Endothelial cell of umbilical vein (primary cell): ENCODE data around the gene MYBPC1. TPM values are rescaled to one million over a fixed set of nuclear protein-coding genes. Genes with fewer than 3 reads are reported as not detected.

Source experiments
- BruUV-seq: library from RNA; stranded (reverse); fragments of 400-500 nt; replicated peaks from 2 replicates; lab custom pipeline; 2021; lab: Mats Ljungman, UMichigan
- CTCF ChIA-PET: fragments of 300-600, 350-600 bp; sonication (Branson Sonifier 250); formaldehyde crosslinking; loops from one replicate; lab custom pipeline; 2021; ENCODE audit warnings: antibody characterized with exemption, inconsistent platforms; lab: Charles Lee
- POLR2A ChIA-PET: fragments of 300-600, 350-600 bp; sonication (Branson Sonifier 250); formaldehyde crosslinking; loops from one replicate; lab custom pipeline; 2021; ENCODE audit warnings: antibody characterized with exemption, inconsistent platforms; lab: Charles Lee
- DNase-seq: peaks from one replicate; pipeline ENCODE4 v3.0.0-alpha.2; 2011; ENCODE audit warnings: low read depth, low spot score
- FAIRE-seq: peaks from 2 replicates; lab custom pipeline; 2011; peaks lifted over from hg19 to GRCh38; lab: Jason Lieb, UNC
- H2AFZ ChIP-seq: 2 replicates; pipeline ENCODE4 v1.6.0; 2012; ENCODE audit warnings: low read depth, low read length, control low read depth, inconsistent platforms
- H3K27ac ChIP-seq: 2 replicates; pipeline ENCODE4 v1.5.1; 2011; ENCODE audit warnings: low read depth, mild to moderate bottlenecking, control low read depth, low read length, moderate library complexity; ENCODE audit not compliant: insufficient read depth
- H3K27me3 ChIP-seq, 2 experiments: 2 replicates each; pipeline versions ENCODE4 v1.6.0 to v1.6.1; 2011; ENCODE audit warnings: low read length in 2 of 2, mixed read lengths in 1 of 2; ENCODE audit not compliant: control insufficient read depth in 2 of 2, insufficient read depth in 2 of 2
- H3K36me3 ChIP-seq, 2 experiments: 2 replicates in 1 of 2; 3 replicates in 1 of 2; pipeline ENCODE4 v1.5.1; 2011; ENCODE audit warnings: low read length in 2 of 2, mild to moderate bottlenecking in 1 of 2, moderate library complexity in 1 of 2; ENCODE audit not compliant: control insufficient read depth in 2 of 2, insufficient read depth in 2 of 2; ENCODE audit errors: extremely low read depth in 1 of 2
- H3K4me1 ChIP-seq: 3 replicates; pipeline ENCODE4 v1.5.1; 2011; ENCODE audit warnings: mild to moderate bottlenecking, low read length; ENCODE audit not compliant: control insufficient read depth, insufficient read depth; ENCODE audit errors: extremely low read depth
- H3K4me2 ChIP-seq: 2 replicates; pipeline ENCODE4 v1.6.1; 2011; ENCODE audit warnings: low read length, control low read depth, mixed read lengths; ENCODE audit not compliant: insufficient read depth
- H3K4me3 ChIP-seq, 3 experiments: fragments of 200-600 bp in 1 of 3; sonication (generic), shearing (Covaris generic) in 1 of 3; replicated peaks in 1 of 3; 2 replicates each; pipeline ENCODE4 v1.5.1; 2011 to 2016; ENCODE audit warnings: control low read depth in 3 of 3, low read length in 3 of 3, mild to moderate bottlenecking in 2 of 3, inconsistent platforms in 1 of 3, low read depth in 1 of 3, moderate library complexity in 1 of 3; ENCODE audit not compliant: insufficient read depth in 1 of 3
- H3K79me2 ChIP-seq: 2 replicates; pipeline ENCODE4 v1.6.0; 2012; ENCODE audit warnings: low read length, inconsistent platforms; ENCODE audit not compliant: control insufficient read depth, insufficient read depth
- H3K9ac ChIP-seq: replicated peaks from 2 replicates; pipeline ENCODE3; 2011; ENCODE audit warnings: low read length, control low read depth; ENCODE audit not compliant: insufficient read depth; ENCODE audit errors: extremely low read depth
- H3K9me1 ChIP-seq: replicated peaks from 3 replicates; pipeline ENCODE4 v1.6.0; 2011; ENCODE audit warnings: mild to moderate bottlenecking, low read length; ENCODE audit not compliant: control insufficient read depth, insufficient read depth; ENCODE audit errors: extremely low read depth
- H3K9me3 ChIP-seq: replicated peaks from 2 replicates; pipeline ENCODE4 v1.5.1; 2012; ENCODE audit warnings: low read length, inconsistent platforms; ENCODE audit not compliant: control insufficient read depth, insufficient read depth
- H4K20me1 ChIP-seq: replicated peaks from 2 replicates; pipeline ENCODE3; 2011; ENCODE audit warnings: mild to moderate bottlenecking, low read length; ENCODE audit not compliant: control insufficient read depth, insufficient read depth; ENCODE audit errors: extremely low read depth
- CTCF ChIP-seq, 2 donors: IDR thresholded peaks; 1 replicate in 1 of 2; 2 replicates in 1 of 2; pipeline ENCODE4 v1.5.1; 2011; ENCODE audit warnings: low read length in 2 of 2, mild to moderate bottlenecking in 2 of 2, moderate library complexity in 2 of 2, control low read depth in 1 of 2, inconsistent platforms in 1 of 2, low read depth in 1 of 2; ENCODE audit not compliant: insufficient read depth in 1 of 2; ENCODE audit errors: extremely low read depth in 1 of 2
- EZH2 ChIP-seq: IDR thresholded peaks from 2 replicates; pipeline ENCODE4 v1.6.1; 2012; ENCODE audit warnings: borderline replicate concordance, low read depth, mild to moderate bottlenecking, moderate library complexity, low read length, inconsistent platforms; ENCODE audit not compliant: severe bottlenecking
- FOS ChIP-seq: IDR thresholded peaks from 2 replicates; pipeline ENCODE4 v1.6.1; 2011; ENCODE audit warnings: mild to moderate bottlenecking, low read length, moderate library complexity, borderline replicate concordance; ENCODE audit not compliant: insufficient read depth
- GATA2 ChIP-seq: IDR thresholded peaks from 2 replicates; pipeline ENCODE4 v1.7.0; 2011; ENCODE audit warnings: low read depth, mild to moderate bottlenecking, moderate library complexity, mixed read lengths, low read length; ENCODE audit not compliant: insufficient read length, insufficient read depth
- JUN ChIP-seq: IDR thresholded peaks from 2 replicates; pipeline ENCODE4 v1.6.1; 2011; ENCODE audit warnings: borderline replicate concordance, low read depth; ENCODE audit not compliant: insufficient read length, insufficient read depth
- MAX ChIP-seq: IDR thresholded peaks from 2 replicates; pipeline ENCODE4 v1.6.1; 2011; ENCODE audit not compliant: insufficient read depth, insufficient read length
- MYC ChIP-seq: IDR thresholded peaks from one replicate; pipeline ENCODE4 v1.6.1; 2011; ENCODE audit warnings: mild to moderate bottlenecking, low read depth, low read length
- POLR2A ChIP-seq: IDR thresholded peaks from 2 replicates; pipeline ENCODE4 v1.6.1; 2012; ENCODE audit warnings: low read depth, mild to moderate bottlenecking, control low read depth, low read length
- POLR2AphosphoS5 ChIP-seq: IDR thresholded peaks from 2 replicates; pipeline ENCODE4 v1.6.1; 2012; ENCODE audit warnings: low read depth, mild to moderate bottlenecking, control low read depth, low read length, moderate library complexity; ENCODE audit not compliant: insufficient read depth
- dilution Hi-C: fragments of 300-500 bp; cut with MboI; formaldehyde crosslinking; loops from one replicate; pipeline ENCODE4 v1.15.0; 2019; ENCODE audit warnings: low sequenced_read_pairs; ENCODE audit not compliant: extremely low pct_ligation_motif_present
- intact Hi-C: fragments of 100-400 bp; cut with micrococcal nuclease; formaldehyde crosslinking; loops from one replicate; pipeline ENCODE4 v1.10.0; 2022
- polyA plus RNA-seq, 4 experiments: library from polyadenylated mRNA; depleted of rRNA in 3 of 4; stranded (reverse) in 3 of 4; unstranded in 1 of 4; fragments of >200 nt; gene quantifications; 2 replicates each; pipeline versions ENCODE4 v1.2.1 to v1.2.3, GENCODE V29; 2011 to 2012; ENCODE audit warnings: missing spikeins in 1 of 4
- total RNA-seq: library from RNA; stranded (reverse); gene quantifications from 2 replicates; pipeline ENCODE4 v1.2.3, GENCODE V29; 2021

Gene MYBPC1
- total and polyA plus RNA-seq, 2 donors (not counting 3 experiments of a cell fraction or from before 2014, with no cell fraction given): not detected

GRCh38 chr12:101654442-101654841, 59.7 kb downstream of the MYBPC1 start:
- H4K20me1 ChIP-seq: no peaks in the 10 kb centered on the region
- H3K79me2 ChIP-seq: no peaks in the 10 kb centered on the region
- POLR2A ChIA-PET: no interaction called here
- CTCF ChIA-PET: interaction anchor here (0.9 to 1.6 kb wide), 3 partner anchors 16 to 33 kb away, joined by 3 to 4 read pairs (median 4); no protein-coding TSS in a partner anchor
- H3K9me3 ChIP-seq: no peaks in the 10 kb centered on the region
- H3K4me3 ChIP-seq: no peak overlapping the region
- FAIRE-seq (no peak), DNase-seq (no peak)
- BruUV-seq: no TSS peak
- H3K27me3 ChIP-seq: no peaks in the 10 kb centered on the region
- H3K4me1 ChIP-seq: no peaks in the 10 kb centered on the region
- TF ChIP-seq EZH2: no peak
- no peak for TF ChIP-seq CTCF (IDR thresholded peaks at IDR 0.05; ENCODE audit: extremely low read depth in 1 of 2, insufficient read depth in 1 of 2, low read depth in 1 of 2, low read length in 2 of 2)
- no peak for TF ChIP-seq MAX
- TF ChIP-seq GATA2: no peak
- TF ChIP-seq JUN: no peak
- TF ChIP-seq POLR2AphosphoS5: no peak
- no peak for TF ChIP-seq MYC
- no peak for TF ChIP-seq FOS
- no peak for TF ChIP-seq POLR2A
- H3K27ac ChIP-seq: no peak overlapping the region
- H3K9me1 ChIP-seq: no peaks in the 10 kb centered on the region
- no peak overlapping the region for H3K9ac ChIP-seq
- H2AFZ ChIP-seq: no peak overlapping the region
- H3K4me2 ChIP-seq: no peak overlapping the region
- intact Hi-C loops: no loop called here
- H3K36me3 ChIP-seq: no peaks in the 10 kb centered on the region
- dilution Hi-C loops: no loop called here
